GM12878 (cell line): ENCODE results near the gene CACNB3.

Experiments used
- CTCF ChIP-seq, 3 experiments: IDR thresholded peaks in 2 of 3; conservative IDR thresholded peaks in 1 of 3; 2 replicates each; pipeline ENCODE4 v1.5.1; 2011; ENCODE audit warnings: low read depth in 3 of 3, low read length in 3 of 3, mild to moderate bottlenecking in 3 of 3, control low read depth in 2 of 3, moderate library complexity in 2 of 3, inconsistent platforms in 1 of 3, mixed read lengths in 1 of 3; ENCODE audit not compliant: control insufficient read depth in 2 of 3, insufficient read depth in 1 of 3; ENCODE audit errors: extremely low read depth in 1 of 3
- EP300 ChIP-seq, 2 experiments: fragments of 150-350 bp in 1 of 2; IDR thresholded peaks; 2 replicates each; pipeline ENCODE4 v1.6.1; 2011 to 2012; ENCODE audit warnings: low read depth in 2 of 2, low read length in 2 of 2, borderline replicate concordance in 1 of 2, improper control_type of control experiment in 1 of 2, inconsistent platforms in 1 of 2; ENCODE audit not compliant: control insufficient read depth in 1 of 2
- IRF4 ChIP-seq: IDR thresholded peaks from 2 replicates; pipeline ENCODE4 v1.6.1; 2011; ENCODE audit warnings: low read depth, low read length
- NFIC ChIP-seq: IDR thresholded peaks from 2 replicates; pipeline ENCODE4 v1.6.1; 2012; ENCODE audit warnings: low read depth, mild to moderate bottlenecking, inconsistent platforms, low read length, moderate library complexity
- POU2F2 ChIP-seq: IDR thresholded peaks from 3 replicates; pipeline ENCODE4 v1.6.1; 2011; ENCODE audit warnings: low read depth, mild to moderate bottlenecking, low read length, borderline replicate concordance

GRCh38 chr12:48788524-48788853 is 29.8 kb upstream of the CACNB3 start:
- no peak for TF ChIP-seq NFIC
- no peak for TF ChIP-seq CTCF (IDR thresholded peaks at IDR 0.05 in 2 of 3, conservative IDR thresholded peaks at IDR 0.05 in 1 of 3; ENCODE audit: control insufficient read depth in 2 of 3, extremely low read depth in 1 of 3, insufficient read depth in 1 of 3, low read depth in 3 of 3, low read length in 3 of 3)
- no peak for TF ChIP-seq EP300 (IDR thresholded peaks at IDR 0.05; ENCODE audit: borderline replicate concordance in 1 of 2, control insufficient read depth in 1 of 2, low read depth in 2 of 2, low read length in 2 of 2)
- TF ChIP-seq IRF4, result no peak
- no peak for TF ChIP-seq POU2F2
